ENCODE results near the gene DARS1.
"Not testable (repeated sequence)": the region's sequence is repeated elsewhere in the genome, so short reads cannot be mapped to it uniquely, and the experiment has no call there.

DARS1 gene

GRCh38 chr2:135890835-135891234 is 94.6 kb downstream of the DARS1 start:
- in situ Hi-C loops (cut with HindIII; ENCODE audit: low sequenced_read_pairs), result no loop called here
- no peak for DNase-seq (ENCODE audit: low read depth, low spot score)
- no peak overlapping the region for H3K4me3 ChIP-seq (ENCODE audit: low read depth, low read length)
- no peak for TF ChIP-seq CTCF (IDR thresholded peaks at IDR 0.05; ENCODE audit: low read depth, low read length)

- no peak for TF ChIP-seq CTCF (IDR thresholded peaks at IDR 0.05; ENCODE audit: low read depth, low read length)
- in situ Hi-C loops (cut with HindIII; ENCODE audit: low sequenced_read_pairs), result no loop called here
- H3K4me3 ChIP-seq (ENCODE audit: low read depth, low read length), result no peak overlapping the region
- no peak for DNase-seq (ENCODE audit: low read depth, low spot score)
Observed at GRCh38 chr2:135890149-135890548, 95.3 kb downstream of the DARS1 start.

- in situ Hi-C loops (cut with HindIII; ENCODE audit: low sequenced_read_pairs); H3K4me3 ChIP-seq (ENCODE audit: low read depth, low read length); DNase-seq (ENCODE audit: low read depth, low spot score): not testable (repeated sequence)
Observed at GRCh38 chr2:135888587-135888986, 96.8 kb downstream of the DARS1 start.

GRCh38 chr2:135885709-135886108 is 99.7 kb downstream of the DARS1 start:
- no peak for DNase-seq (ENCODE audit: low read depth, low spot score)
- in situ Hi-C loops (cut with HindIII; ENCODE audit: low sequenced_read_pairs), result no loop called here
- TF ChIP-seq CTCF (IDR thresholded peaks at IDR 0.05; ENCODE audit: low read depth, low read length), result no peak
- H3K4me3 ChIP-seq (ENCODE audit: low read depth, low read length), result no peak overlapping the region

- DNase-seq (ENCODE audit: low read depth, low spot score), result no peak
- no peak for TF ChIP-seq CTCF (IDR thresholded peaks at IDR 0.05; ENCODE audit: low read depth, low read length)
- in situ Hi-C loops (cut with HindIII; ENCODE audit: low sequenced_read_pairs), result no loop called here
- no peak overlapping the region for H3K4me3 ChIP-seq (ENCODE audit: low read depth, low read length)
Observed at GRCh38 chr2:135882415-135882814, 103.0 kb downstream of the DARS1 start.

GRCh38 chr2:135876770-135877169 is 108.7 kb downstream of the DARS1 start:
- in situ Hi-C loops (cut with HindIII; ENCODE audit: low sequenced_read_pairs); DNase-seq (ENCODE audit: low read depth, low spot score): not testable (repeated sequence)
- H3K4me3 ChIP-seq (ENCODE audit: low read depth, low read length), result peak overlapping the region; percentile 67

- in situ Hi-C loops (cut with HindIII; ENCODE audit: low sequenced_read_pairs), result no loop called here
- DNase-seq (ENCODE audit: low read depth, low spot score), result peak; percentile 99
- no peak for TF ChIP-seq CTCF (IDR thresholded peaks at IDR 0.05; ENCODE audit: low read depth, low read length)
- H3K4me3 ChIP-seq (ENCODE audit: low read depth, low read length), result peak within 1 kb of the TSS; percentile 67
Observed at GRCh38 chr2:135876066-135876711, 109.2 kb downstream of the DARS1 start, which contains the start of gene MCM6. Gene MCM6, minus strand, starts transcription at chr2:135876443. Its CDS starts 78 bp downstream, at chr2:135876365.
